ENCODE results near the gene RHPN2.

- TF ChIP-seq CTCF (IDR thresholded peaks at IDR 0.05): no peak
- TF ChIP-seq POLR2A (IDR thresholded peaks at IDR 0.05): no peak
These were observed 12.2 kb downstream of the RHPN2 start for GRCh38 chr19:33052352-33052972.

Measured in uterus (tissue), 2 donors.